ENCODE measurements around the gene SNX11. TPM values are rescaled to one million over a fixed set of nuclear protein-coding genes. Genes with fewer than 3 reads are reported as not detected.

SNX11 gene
- total RNA-seq, 2 experiments from 2014 or later = 35.6 to 38.3 TPM

Other genes starting within 250 kb of the SNX11 start
- 10 to 100 TPM; 15.8 to 18.3 TPM for gene SP2, start 211.5 kb upstream of the SNX11 start, total RNA-seq
- gene PNPO, start 166.2 kb upstream of the SNX11 start, total RNA-seq = 10 to 100 TPM; 57.8 to 58.0 TPM
- not detected for gene PRR15L, start 149.9 kb upstream of the SNX11 start, total RNA-seq
- 100 to 1,000 TPM; 170 to 175 TPM for gene CDK5RAP3, start 136.7 kb upstream of the SNX11 start, total RNA-seq
- 1 to 10 TPM; 5.5 to 6.0 TPM for gene COPZ2, start 70.0 kb upstream of the SNX11 start, total RNA-seq
- gene NFE2L1, start 59.4 kb upstream of the SNX11 start, total RNA-seq = 100 to 1,000 TPM; 101 to 105 TPM
- 10 to 100 TPM; 56.8 to 60.0 TPM for gene CBX1, start 6.3 kb upstream of the SNX11 start, total RNA-seq